Lower leg skin (tissue), 3 donors: ENCODE results near the gene NUP50.

Experiments
- POLR2A ChIP-seq, 2 donors: fragments of 450-650 bp; IDR thresholded peaks; one replicate each; pipeline ENCODE4 v1.6.1; 2016 to 2017; ENCODE audit warnings: antibody characterized with exemption in 2 of 2, mild to moderate bottlenecking in 1 of 2, moderate library complexity in 1 of 2
- TF ChIP-seq, protein P1 (sequence below), 3 donors: fragments of 450-650 bp; IDR thresholded peaks; one replicate each; pipeline ENCODE4 v1.5.1; 2016; ENCODE audit warnings: antibody characterized with exemption in 3 of 3, mild to moderate bottlenecking in 3 of 3, moderate library complexity in 2 of 3

DNA sequence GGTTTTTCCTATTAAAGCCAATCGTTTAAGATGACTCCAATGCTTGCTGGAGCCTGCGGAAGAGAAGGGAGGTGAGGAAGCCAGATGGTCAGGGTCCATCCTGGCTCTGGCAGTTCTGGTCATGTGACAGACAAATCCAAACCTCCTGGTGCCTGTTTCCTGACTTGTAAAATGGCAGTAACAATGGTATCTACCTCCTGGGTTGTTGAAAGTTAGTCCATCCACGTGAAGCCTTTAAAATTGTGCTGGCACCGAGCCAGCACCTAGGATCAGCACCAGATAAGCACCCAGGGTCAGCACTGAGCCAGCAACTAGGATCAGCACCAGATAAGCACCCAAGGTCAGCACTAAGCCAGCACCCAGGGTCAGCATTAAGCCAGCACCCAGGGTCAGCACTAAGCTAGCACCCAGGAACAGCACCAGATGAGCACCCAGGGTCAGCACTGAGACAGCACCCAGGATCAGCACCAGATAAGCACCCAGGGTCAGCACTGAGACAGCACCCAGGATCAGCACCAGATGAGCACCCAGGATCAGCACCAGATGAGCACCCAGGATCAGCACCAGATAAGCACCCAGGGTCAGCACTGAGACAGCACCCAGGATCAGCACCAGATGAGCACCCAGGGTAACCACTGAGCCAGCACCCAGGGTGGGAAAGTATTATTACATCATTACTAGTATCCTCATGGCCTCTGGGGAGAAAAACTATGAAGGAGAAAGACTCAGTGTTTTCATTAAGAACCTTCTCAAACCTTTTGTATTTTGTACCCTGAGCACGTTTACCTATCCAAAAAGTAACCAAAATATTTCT lies 59.8 kb downstream of the NUP50 start:
- TF ChIP-seq POLR2A (IDR thresholded peaks at IDR 0.05): no peak
- TF ChIP-seq, protein P1, sequence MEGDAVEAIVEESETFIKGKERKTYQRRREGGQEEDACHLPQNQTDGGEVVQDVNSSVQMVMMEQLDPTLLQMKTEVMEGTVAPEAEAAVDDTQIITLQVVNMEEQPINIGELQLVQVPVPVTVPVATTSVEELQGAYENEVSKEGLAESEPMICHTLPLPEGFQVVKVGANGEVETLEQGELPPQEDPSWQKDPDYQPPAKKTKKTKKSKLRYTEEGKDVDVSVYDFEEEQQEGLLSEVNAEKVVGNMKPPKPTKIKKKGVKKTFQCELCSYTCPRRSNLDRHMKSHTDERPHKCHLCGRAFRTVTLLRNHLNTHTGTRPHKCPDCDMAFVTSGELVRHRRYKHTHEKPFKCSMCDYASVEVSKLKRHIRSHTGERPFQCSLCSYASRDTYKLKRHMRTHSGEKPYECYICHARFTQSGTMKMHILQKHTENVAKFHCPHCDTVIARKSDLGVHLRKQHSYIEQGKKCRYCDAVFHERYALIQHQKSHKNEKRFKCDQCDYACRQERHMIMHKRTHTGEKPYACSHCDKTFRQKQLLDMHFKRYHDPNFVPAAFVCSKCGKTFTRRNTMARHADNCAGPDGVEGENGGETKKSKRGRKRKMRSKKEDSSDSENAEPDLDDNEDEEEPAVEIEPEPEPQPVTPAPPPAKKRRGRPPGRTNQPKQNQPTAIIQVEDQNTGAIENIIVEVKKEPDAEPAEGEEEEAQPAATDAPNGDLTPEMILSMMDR (IDR thresholded peaks at IDR 0.05): no peak
